Gastrocnemius medialis (tissue), 4 donors: ENCODE data around the gene CMTM3. TPM values are rescaled to one million over a fixed set of nuclear protein-coding genes. Genes with fewer than 3 reads are reported as not detected.

Experiments
- ATAC-seq, 2 donors: fragments of 150-250 bp; one replicate each; pipeline ENCODE4 v1.9.1; 2016
- DNase-seq, 2 donors: peaks; one replicate each; pipeline ENCODE4 v3.0.0-alpha.2; 2019
- H3K27ac ChIP-seq, 4 donors: fragments of 200-600 bp; sonication (generic); 1 replicate in 1 of 4; 2 replicates in 3 of 4; pipeline ENCODE4 v1.5.1; 2016 to 2018; ENCODE audit warnings: mild to moderate bottlenecking in 2 of 4, moderate library complexity in 1 of 4
- H3K27me3 ChIP-seq, 3 donors: fragments of 200-600 bp; sonication (generic) in 2 of 3; 1 replicate in 1 of 3; 2 replicates in 2 of 3; pipeline versions ENCODE4 v1.5.1 to v1.6.0; 2016 to 2019; ENCODE audit warnings: mild to moderate bottlenecking in 1 of 3, moderate library complexity in 1 of 3
- H3K36me3 ChIP-seq, 2 donors: fragments of 200-600 bp; sonication (generic) in 1 of 2; one replicate each; pipeline ENCODE4 v1.5.1; 2017 to 2018
- H3K4me1 ChIP-seq, 2 donors: fragments of 200-600 bp; sonication (generic) in 1 of 2; one replicate each; pipeline ENCODE4 v1.5.1; 2016 to 2017; ENCODE audit warnings: mild to moderate bottlenecking in 2 of 2
- H3K4me3 ChIP-seq, 4 donors: fragments of 200-600 bp; sonication (generic) in 3 of 4; 1 replicate in 1 of 4; 2 replicates in 3 of 4; pipeline ENCODE4 v1.5.1; 2016 to 2019; ENCODE audit warnings: mild to moderate bottlenecking in 2 of 4
- H3K9me3 ChIP-seq, 3 donors: fragments of 200-600 bp; sonication (generic) in 2 of 3; 1 replicate in 1 of 3; 2 replicates in 2 of 3; pipeline ENCODE4 v1.5.1; 2016 to 2019
- CTCF ChIP-seq, 5 experiments: fragments of 450-650 bp in 3 of 5; fragments of 200-600 bp in 2 of 5; sonication (generic) in 2 of 5; IDR thresholded peaks in 4 of 5; conservative IDR thresholded peaks in 1 of 5; 1 replicate in 4 of 5; 2 replicates in 1 of 5; pipeline ENCODE4 v1.5.1; 2016 to 2019; ENCODE audit warnings: antibody characterized with exemption in 5 of 5, mild to moderate bottlenecking in 3 of 5, moderate library complexity in 3 of 5
- POLR2A ChIP-seq, 2 donors: fragments of 450-650 bp; IDR thresholded peaks; one replicate each; pipeline ENCODE4 v1.6.1; 2017; ENCODE audit warnings: antibody characterized with exemption in 2 of 2, mild to moderate bottlenecking in 2 of 2, moderate library complexity in 2 of 2
- in situ Hi-C, 4 donors: fragments of 200-750 bp; cut with MboI; loops; one replicate each; pipeline versions ENCODE4 v1.15.0 to v1.8.0; 2017; ENCODE audit warnings: low sequenced_read_pairs in 4 of 4
- intact Hi-C: fragments of 100-400 bp; cut with DNase I; formaldehyde crosslinking; loops from one replicate; pipeline ENCODE4 v1.15.1; 2023; ENCODE audit warnings: low total_unique reads
- total RNA-seq, 4 donors: library from RNA; depleted of rRNA; stranded (reverse); fragments of >200 nt; gene quantifications; one replicate each; pipeline versions ENCODE4 v1.1.0 to v1.2.3, GENCODE V29; 2016

The CMTM3 gene
- total RNA-seq, 4 donors from 2014 or later, result 2.6 to 11.3 (median 5.1) TPM

GRCh38 chr16:66569131-66569530, 35.4 kb upstream of the CMTM3 start:
- Histone ChIP-seq H3K36me3 (peaks cover 0 to 7% of the 10 kb centered on the region in 2 donors), H3K4me1 (no peaks in the 10 kb centered on the region), H3K4me3 (no peak overlapping the region), H3K27ac (no peak overlapping the region), H3K27me3 (no peaks in the 10 kb centered on the region), H3K9me3 (no peaks in the 10 kb centered on the region)
- in situ Hi-C loops, result no loop called here
- ATAC-seq, result no peak
- TF ChIP-seq POLR2A (IDR thresholded peaks at IDR 0.05) (no peak), CTCF (IDR thresholded peaks at IDR 0.05 in 4 of 5, conservative IDR thresholded peaks at IDR 0.05 in 1 of 5) (no peak)
- DNase-seq, result no peak
- intact Hi-C loops, result no loop called here

- DNase-seq, result no peak
- in situ Hi-C loops, result no loop called here
- intact Hi-C loops, result no loop called here
- H3K9me3 ChIP-seq, result no peaks in the 10 kb centered on the region
- H3K4me1 ChIP-seq, result no peaks in the 10 kb centered on the region
- no peak for TF ChIP-seq CTCF (IDR thresholded peaks at IDR 0.05 in 4 of 5, conservative IDR thresholded peaks at IDR 0.05 in 1 of 5)
- no peak for TF ChIP-seq POLR2A (IDR thresholded peaks at IDR 0.05)
- peak in 1 of 2 donors; percentile 42 for ATAC-seq
- H3K27ac ChIP-seq, result no peak overlapping the region
- no peaks in the 10 kb centered on the region for H3K27me3 ChIP-seq
- H3K4me3 ChIP-seq, result no peak overlapping the region
- peaks cover 0 to 7% of the 10 kb centered on the region in 2 donors for H3K36me3 ChIP-seq
Observed at GRCh38 chr16:66569827-66570405, 34.6 kb upstream of the CMTM3 start.

- H3K4me1 ChIP-seq, result no peaks in the 10 kb centered on the region
- H3K27ac ChIP-seq, result no peak overlapping the region
- in situ Hi-C loops (no loop called here), intact Hi-C loops (no loop called here)
- no peaks in the 10 kb centered on the region for H3K9me3 ChIP-seq
- H3K36me3 ChIP-seq, result no peaks in the 10 kb centered on the region
- no peak for ATAC-seq
- DNase-seq, result no peak
- no peak overlapping the region for H3K4me3 ChIP-seq
- TF ChIP-seq CTCF (IDR thresholded peaks at IDR 0.05 in 4 of 5, conservative IDR thresholded peaks at IDR 0.05 in 1 of 5) (no peak), POLR2A (IDR thresholded peaks at IDR 0.05) (no peak)
- peaks cover under 1 to 13% (median 4%) of the 10 kb centered on the region in 3 donors for H3K27me3 ChIP-seq
Observed at GRCh38 chr16:66572356-66572755, 32.1 kb upstream of the CMTM3 start.

- intact Hi-C loops (no loop called here), in situ Hi-C loops (no loop called here)
- Histone ChIP-seq H3K36me3 (no peaks in the 10 kb centered on the region), H3K27me3 (peaks cover 13 to 26% (median 20%) of the 10 kb centered on the region in 3 donors), H3K27ac (no peak overlapping the region), H3K4me3 (no peak overlapping the region), H3K9me3 (no peaks in the 10 kb centered on the region), H3K4me1 (peaks cover 9 to 13% of the 10 kb centered on the region in 2 donors)
- DNase-seq (no peak), ATAC-seq (no peak)
- no peak for TF ChIP-seq CTCF (IDR thresholded peaks at IDR 0.05 in 4 of 5, conservative IDR thresholded peaks at IDR 0.05 in 1 of 5)
- no peak for TF ChIP-seq POLR2A (IDR thresholded peaks at IDR 0.05)
Observed at GRCh38 chr16:66574081-66574480, 30.4 kb upstream of the CMTM3 start.

- ATAC-seq (no peak), DNase-seq (no peak)
- H3K27me3 ChIP-seq, result peaks cover 13 to 29% (median 20%) of the 10 kb centered on the region in 3 donors
- H3K9me3 ChIP-seq, result no peaks in the 10 kb centered on the region
- H3K27ac ChIP-seq, result no peak overlapping the region
- no peak for TF ChIP-seq POLR2A (IDR thresholded peaks at IDR 0.05)
- H3K36me3 ChIP-seq, result no peaks in the 10 kb centered on the region
- no peak overlapping the region for H3K4me3 ChIP-seq
- in situ Hi-C loops (no loop called here), intact Hi-C loops (no loop called here)
- H3K4me1 ChIP-seq, result peaks cover 13 to 14% of the 10 kb centered on the region in 2 donors
Observed at GRCh38 chr16:66574531-66574930, 30.0 kb upstream of the CMTM3 start.
